Mucosa of stomach (tissue), 1 donor: ENCODE data around the gene CXCL10.
"Not testable (repeated sequence)": the region's sequence is repeated elsewhere in the genome, so short reads cannot be mapped to it uniquely, and the experiment has no call there.

ENCODE experiments used
- H3K27me3 ChIP-seq: one replicate; pipeline ENCODE4 v1.7.0; 2013; ENCODE audit warnings: mild to moderate bottlenecking, low read length; ENCODE audit not compliant: control insufficient read depth, insufficient read depth
- H3K36me3 ChIP-seq: one replicate; pipeline ENCODE4 v1.7.0; 2013; ENCODE audit warnings: low read length; ENCODE audit not compliant: control insufficient read depth, insufficient read depth
- H3K4me1 ChIP-seq: one replicate; pipeline ENCODE4 v1.7.0; 2013; ENCODE audit warnings: mild to moderate bottlenecking, low read length; ENCODE audit not compliant: control insufficient read depth, insufficient read depth
- H3K4me3 ChIP-seq: one replicate; pipeline ENCODE4 v1.7.0; 2013; ENCODE audit warnings: low read length
- H3K9ac ChIP-seq: one replicate; pipeline ENCODE4 v1.7.0; 2013; ENCODE audit warnings: mild to moderate bottlenecking, low read length, moderate library complexity
- H3K9me3 ChIP-seq: one replicate; pipeline ENCODE4 v1.7.0; 2013; ENCODE audit warnings: mild to moderate bottlenecking, low read length, moderate library complexity; ENCODE audit not compliant: control insufficient read depth
- donor health status: Pancreatic carcinoma.

The CXCL10 gene

DNA sequence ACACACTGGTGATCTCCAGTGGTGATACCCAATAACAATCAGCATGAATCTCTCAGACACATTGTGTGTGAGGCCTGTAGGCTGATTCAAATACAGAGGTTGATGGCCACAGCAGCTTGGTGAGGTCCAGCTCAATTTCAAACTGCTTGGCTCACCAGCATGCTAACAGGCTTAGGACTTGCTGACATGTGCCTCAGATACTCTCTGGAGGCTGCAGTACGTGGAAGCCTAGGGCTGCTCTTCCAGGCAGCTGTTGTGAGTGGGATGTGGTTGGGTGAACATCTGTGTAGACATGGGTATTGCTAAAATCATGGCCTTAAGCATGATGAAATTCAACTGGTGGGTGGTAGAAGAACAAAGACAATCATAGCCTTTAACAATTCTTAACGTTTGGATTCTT lies 20.3 kb downstream of the CXCL10 start:
- Histone ChIP-seq H3K4me3 (no peak overlapping the region), H3K9me3 (no peaks in the 10 kb centered on the region), H3K27me3 (no peaks in the 10 kb centered on the region), H3K9ac (no peak overlapping the region), H3K4me1 (peaks cover 10% of the 10 kb centered on the region), H3K36me3 (no peaks in the 10 kb centered on the region)

DNA sequence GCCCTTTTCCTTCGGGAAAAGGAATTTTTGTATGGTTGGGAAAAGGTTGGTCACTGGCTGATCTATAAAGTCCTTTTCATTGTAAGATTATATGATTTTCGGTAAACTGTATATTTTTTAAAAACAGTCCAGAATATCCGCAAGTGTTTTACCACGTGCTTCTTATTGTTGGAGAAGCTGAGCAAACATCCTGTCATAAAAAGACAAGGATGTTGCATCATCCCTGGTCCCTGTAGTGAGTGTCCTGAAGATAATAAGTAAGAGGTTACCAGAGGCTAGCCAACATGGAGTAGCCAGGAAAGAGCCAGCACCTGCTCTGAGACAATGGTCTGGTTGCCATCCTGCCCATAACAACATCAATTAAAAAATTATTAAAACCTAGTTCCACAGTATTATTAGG lies 21.1 kb downstream of the CXCL10 start:
- Histone ChIP-seq H3K9ac (no peak overlapping the region), H3K4me1 (peaks cover 10% of the 10 kb centered on the region), H3K27me3 (no peaks in the 10 kb centered on the region), H3K36me3 (no peaks in the 10 kb centered on the region), H3K9me3 (no peaks in the 10 kb centered on the region), H3K4me3 (no peak overlapping the region)

DNA sequence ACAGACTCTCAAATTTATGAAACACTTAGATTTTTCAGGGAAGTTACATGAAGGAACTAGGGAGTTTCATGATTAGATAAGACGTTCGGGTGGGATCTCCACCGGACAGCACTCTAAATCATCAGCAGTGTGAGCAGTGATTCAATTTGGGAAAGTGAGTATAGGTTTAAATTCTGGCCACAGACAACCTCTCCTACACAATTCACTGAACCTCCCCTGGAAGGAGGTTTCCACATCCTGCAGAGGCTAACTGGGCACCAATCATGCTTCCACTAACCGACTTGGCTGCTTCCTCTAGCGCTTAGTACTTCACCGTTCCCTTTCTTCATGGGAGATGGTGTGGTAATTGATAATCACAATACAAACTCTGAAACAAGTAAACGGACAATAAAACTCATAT lies 21.6 kb downstream of the CXCL10 start:
- Histone ChIP-seq H3K4me3 (no peak overlapping the region), H3K4me1 (peaks cover 6% of the 10 kb centered on the region), H3K9me3 (no peaks in the 10 kb centered on the region), H3K36me3 (no peaks in the 10 kb centered on the region), H3K9ac (no peak overlapping the region), H3K27me3 (no peaks in the 10 kb centered on the region)

DNA sequence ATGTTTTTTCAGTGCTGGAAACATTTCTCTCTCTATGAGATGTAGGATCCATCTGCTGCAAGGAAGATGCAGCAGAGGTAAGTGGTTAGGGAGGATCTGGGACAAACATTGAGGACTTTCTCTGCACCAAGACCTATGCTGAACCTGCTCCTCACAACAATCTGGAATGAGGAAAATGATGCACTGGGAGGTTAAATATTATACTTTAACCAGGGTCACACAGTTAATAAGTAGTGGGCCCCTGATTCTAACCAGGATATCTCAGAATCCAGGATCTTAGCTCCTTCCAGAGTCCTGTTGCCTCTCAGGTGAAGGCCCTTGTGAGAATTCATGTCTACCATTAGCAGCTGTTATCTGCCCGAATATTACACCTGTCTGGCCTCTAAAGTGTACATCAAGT lies 23.0 kb downstream of the CXCL10 start:
- no peaks in the 10 kb centered on the region for H3K27me3 ChIP-seq
- H3K36me3 ChIP-seq, result no peaks in the 10 kb centered on the region
- H3K4me1 ChIP-seq, result no peaks in the 10 kb centered on the region
- H3K4me3 ChIP-seq, result no peak overlapping the region
- no peaks in the 10 kb centered on the region for H3K9me3 ChIP-seq
- no peak overlapping the region for H3K9ac ChIP-seq

DNA sequence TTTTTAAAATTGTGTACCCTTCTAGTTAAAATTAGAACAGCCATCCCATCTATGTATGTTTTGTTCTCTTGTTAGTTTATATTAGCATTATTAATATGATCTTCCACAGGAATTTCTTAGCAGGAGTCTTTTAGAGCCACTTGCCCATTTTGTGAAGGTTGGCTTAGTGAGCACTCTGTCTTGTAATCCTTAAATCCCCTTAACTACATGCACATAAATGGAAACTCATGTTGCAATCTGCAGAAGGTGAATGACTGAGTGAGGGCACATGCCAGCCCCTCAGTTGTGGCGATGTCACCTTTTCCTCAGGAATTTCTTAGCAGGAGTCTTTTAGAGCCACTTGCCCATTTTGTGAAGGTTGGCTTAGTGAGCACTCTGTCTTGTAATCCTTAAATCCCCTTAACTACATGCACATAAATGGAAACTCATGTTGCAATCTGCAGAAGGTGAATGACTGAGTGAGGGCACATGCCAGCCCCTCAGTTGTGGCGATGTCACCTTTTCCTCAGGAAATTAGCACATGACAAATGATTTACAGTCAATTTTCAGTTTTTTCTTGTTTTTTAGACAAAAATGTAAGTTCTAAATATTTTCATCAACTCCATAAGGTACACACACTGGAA lies 24.7 kb downstream of the CXCL10 start:
- not testable (repeated sequence) for H3K4me3 ChIP-seq, H3K36me3 ChIP-seq, H3K27me3 ChIP-seq, H3K9me3 ChIP-seq, H3K4me1 ChIP-seq, H3K9ac ChIP-seq

DNA sequence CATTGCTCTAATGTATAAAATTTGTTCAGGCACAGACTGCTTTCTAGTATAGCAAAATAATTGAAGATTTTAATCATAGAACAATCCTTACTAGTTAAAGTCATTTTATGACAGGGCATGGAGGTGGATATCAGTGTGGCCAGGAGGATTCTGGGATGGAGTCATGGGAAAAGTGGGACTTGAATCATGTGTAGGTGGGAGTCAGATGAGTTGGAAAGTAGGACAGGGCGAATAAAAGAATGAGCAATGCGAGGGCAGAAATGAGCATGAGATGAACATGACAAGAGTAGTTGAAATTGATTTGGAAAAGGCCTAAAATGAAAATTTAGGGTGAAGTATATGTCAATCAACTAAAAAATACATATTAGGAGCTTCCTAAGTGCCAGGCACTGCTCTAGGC lies 25.4 kb downstream of the CXCL10 start:
- Histone ChIP-seq H3K4me1 (no peaks in the 10 kb centered on the region), H3K9me3 (no peaks in the 10 kb centered on the region), H3K36me3 (no peaks in the 10 kb centered on the region), H3K4me3 (no peak overlapping the region), H3K9ac (no peak overlapping the region), H3K27me3 (no peaks in the 10 kb centered on the region)

DNA sequence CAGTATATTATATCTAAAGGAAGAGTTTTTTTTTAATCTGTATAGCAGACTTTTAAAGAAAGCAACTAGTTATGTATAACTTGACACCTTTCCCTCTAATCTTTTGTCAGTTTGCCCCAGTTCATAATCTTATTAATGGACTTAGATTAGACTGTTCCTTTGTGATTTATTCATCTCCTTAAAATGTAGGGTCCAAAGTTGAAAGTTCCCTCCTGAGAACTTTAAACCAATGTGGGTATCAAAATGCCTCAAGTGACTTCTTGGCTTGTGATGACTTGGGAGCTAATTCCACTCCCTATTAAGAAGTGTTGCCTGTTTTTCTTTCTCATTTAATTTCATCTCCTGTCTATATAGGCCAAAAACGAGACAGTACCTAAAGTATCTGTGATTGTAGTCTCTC lies 26.2 kb downstream of the CXCL10 start:
- no peaks in the 10 kb centered on the region for H3K9me3 ChIP-seq
- no peaks in the 10 kb centered on the region for H3K4me1 ChIP-seq
- no peaks in the 10 kb centered on the region for H3K27me3 ChIP-seq
- no peak overlapping the region for H3K4me3 ChIP-seq
- no peaks in the 10 kb centered on the region for H3K36me3 ChIP-seq
- H3K9ac ChIP-seq, result no peak overlapping the region

DNA sequence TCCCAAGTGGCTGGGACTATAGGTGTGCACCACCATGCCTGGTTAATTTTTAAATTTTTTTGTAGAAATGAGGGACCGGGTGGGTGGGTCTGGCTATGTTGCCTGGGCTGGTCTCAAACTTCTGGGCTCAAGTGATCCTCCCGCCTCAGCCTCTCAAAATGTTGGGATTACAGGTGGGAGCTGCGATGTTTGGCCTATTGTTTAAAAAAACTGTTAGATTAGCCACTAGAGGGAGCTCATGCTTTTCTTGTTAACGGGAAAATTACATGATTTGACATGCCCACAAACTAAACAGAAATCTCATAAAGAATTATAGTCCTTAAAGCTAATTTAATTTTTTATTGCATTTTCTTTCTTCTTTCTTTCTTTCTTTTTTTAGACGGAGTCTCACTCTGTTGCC lies 27.6 kb downstream of the CXCL10 start:
- H3K27me3 ChIP-seq, result no peaks in the 10 kb centered on the region
- H3K9ac ChIP-seq, result no peak overlapping the region
- H3K9me3 ChIP-seq, result no peaks in the 10 kb centered on the region
- H3K36me3 ChIP-seq, result no peaks in the 10 kb centered on the region
- H3K4me3 ChIP-seq, result no peak overlapping the region
- no peaks in the 10 kb centered on the region for H3K4me1 ChIP-seq

DNA sequence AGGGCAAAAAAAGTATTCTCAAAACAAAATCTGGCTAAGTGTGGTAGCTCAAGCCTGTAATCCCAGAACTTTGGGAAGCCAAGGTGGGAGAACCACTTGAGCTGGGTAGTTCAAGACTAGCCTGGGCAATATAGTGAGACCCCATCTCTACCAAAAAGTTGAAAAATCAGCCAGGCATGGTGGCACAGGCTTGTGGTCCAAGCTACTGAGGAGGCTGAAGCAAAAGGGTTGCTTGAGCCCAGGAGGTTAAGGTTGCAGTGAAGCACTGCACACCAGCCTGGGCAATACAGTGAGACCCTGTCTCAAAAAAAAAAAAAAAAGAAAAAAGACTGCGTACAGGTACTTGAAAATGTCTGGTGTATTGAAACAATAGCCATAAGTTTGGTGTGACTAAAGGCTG lies 30.8 kb downstream of the CXCL10 start:
- Histone ChIP-seq H3K4me3 (no peak overlapping the region), H3K4me1 (peaks cover 12% of the 10 kb centered on the region), H3K9me3 (no peaks in the 10 kb centered on the region), H3K9ac (no peak overlapping the region), H3K27me3 (no peaks in the 10 kb centered on the region), H3K36me3 (no peaks in the 10 kb centered on the region)

DNA sequence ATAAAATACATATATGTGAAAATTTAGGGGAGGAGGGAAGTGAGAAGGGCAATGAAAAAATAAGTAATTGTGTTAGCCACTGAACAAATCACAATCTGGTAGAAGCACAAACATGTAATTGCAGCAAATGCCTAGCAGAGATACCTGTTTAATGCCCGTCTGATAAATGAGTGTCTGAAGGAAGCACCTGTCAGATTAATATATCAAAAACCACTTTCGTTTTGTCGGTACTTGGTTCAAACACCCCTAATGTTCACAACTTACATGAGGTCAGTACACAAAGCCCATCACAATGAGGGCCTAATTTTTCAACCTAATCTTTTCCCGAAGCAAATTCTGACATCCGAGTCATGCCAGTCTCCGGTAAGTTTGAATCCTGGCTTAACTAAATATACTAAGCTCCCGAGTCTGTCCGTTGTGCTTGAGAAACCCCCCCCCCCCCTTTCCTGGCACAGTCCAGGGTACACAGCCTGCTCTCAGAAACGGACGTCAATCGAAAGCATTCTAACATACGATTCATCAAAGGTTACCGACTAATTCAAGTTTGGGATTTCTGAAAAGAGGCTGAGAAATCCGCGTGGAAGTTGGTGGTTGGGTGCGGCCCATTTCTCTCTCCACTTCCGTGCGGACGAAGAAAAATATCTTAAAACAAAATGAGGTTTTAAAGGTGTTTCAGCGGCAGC lies 33.3 kb downstream of the CXCL10 start:
- H3K36me3 ChIP-seq, result no peaks in the 10 kb centered on the region
- H3K4me3 ChIP-seq, result peak overlapping the region; percentile 75
- H3K27me3 ChIP-seq, result no peaks in the 10 kb centered on the region
- H3K4me1 ChIP-seq, result peaks cover 12% of the 10 kb centered on the region
- no peaks in the 10 kb centered on the region for H3K9me3 ChIP-seq
- H3K9ac ChIP-seq, result peak overlapping the region; percentile 76

DNA sequence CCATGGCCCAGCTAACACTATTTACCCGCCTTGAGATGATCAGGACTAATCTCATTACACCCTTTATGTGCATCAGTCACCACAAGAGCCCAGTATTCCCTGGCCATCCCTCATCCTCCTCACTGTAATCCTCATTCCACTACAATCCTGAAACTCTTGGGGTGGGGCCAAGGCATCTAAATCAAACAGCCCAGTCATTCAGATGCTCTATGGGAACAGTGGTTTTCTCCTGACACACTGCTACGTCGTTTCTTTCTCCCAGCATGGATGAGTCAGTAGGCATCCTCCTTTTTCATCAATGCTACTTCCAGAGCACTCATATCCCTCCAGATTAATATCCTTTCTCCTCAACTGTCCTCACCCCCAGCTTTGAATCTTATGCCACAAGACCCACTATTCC lies 38.2 kb downstream of the CXCL10 start:
- Histone ChIP-seq H3K36me3 (no peaks in the 10 kb centered on the region), H3K4me1 (peaks cover 12% of the 10 kb centered on the region), H3K9me3 (no peaks in the 10 kb centered on the region), H3K27me3 (no peaks in the 10 kb centered on the region), H3K9ac (no peak overlapping the region), H3K4me3 (no peak overlapping the region)

DNA sequence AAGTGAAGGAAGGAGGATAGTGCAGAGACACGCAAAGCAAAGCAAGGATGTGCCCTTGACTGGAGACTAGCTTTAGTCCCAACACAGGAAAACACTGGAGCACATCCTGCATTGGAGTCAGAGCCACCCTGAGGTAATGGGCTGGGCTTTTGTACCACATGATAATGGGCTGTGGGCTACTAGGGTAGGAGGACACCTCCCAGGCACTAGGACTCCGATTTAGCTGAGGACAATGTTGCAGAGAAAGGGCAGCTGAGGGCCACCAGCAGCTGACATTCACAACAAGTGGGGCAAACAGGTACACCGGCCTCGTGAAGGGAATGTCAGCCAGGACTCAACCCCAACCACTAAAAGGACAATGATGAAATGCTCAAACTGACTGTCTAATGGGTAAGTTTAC lies 42.7 kb downstream of the CXCL10 start:
- no peaks in the 10 kb centered on the region for H3K27me3 ChIP-seq
- H3K4me1 ChIP-seq, result no peaks in the 10 kb centered on the region
- H3K9ac ChIP-seq, result no peak overlapping the region
- no peaks in the 10 kb centered on the region for H3K36me3 ChIP-seq
- no peaks in the 10 kb centered on the region for H3K9me3 ChIP-seq
- no peak overlapping the region for H3K4me3 ChIP-seq

DNA sequence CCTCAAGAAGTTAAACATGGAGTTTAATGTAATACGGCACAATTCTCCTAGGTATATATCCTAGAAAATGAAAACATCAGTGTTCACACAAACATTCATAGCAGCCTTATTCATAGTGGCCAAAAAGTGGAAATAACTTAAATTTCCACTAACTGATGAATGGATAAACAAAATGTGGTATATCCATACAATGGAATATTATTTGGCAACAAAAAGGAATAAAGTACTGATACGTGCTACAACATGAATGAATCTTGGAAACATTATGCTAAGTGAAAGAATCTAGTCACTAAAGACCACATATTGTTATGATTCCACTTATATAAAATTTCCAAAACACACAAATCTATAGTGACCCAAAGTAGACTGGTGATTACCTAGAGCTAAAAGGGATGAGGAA lies 47.1 kb downstream of the CXCL10 start:
- H3K4me1 ChIP-seq, result no peaks in the 10 kb centered on the region
- H3K9me3 ChIP-seq, result no peaks in the 10 kb centered on the region
- no peak overlapping the region for H3K4me3 ChIP-seq
- no peak overlapping the region for H3K9ac ChIP-seq
- no peaks in the 10 kb centered on the region for H3K36me3 ChIP-seq
- H3K27me3 ChIP-seq, result no peaks in the 10 kb centered on the region
